Adipocyte (in vitro differentiated cells): ENCODE measurements around the gene EFNB2.

Source experiments
- DNase-seq: peaks from one replicate; pipeline ENCODE4 v3.0.0-alpha.2; 2015; ENCODE audit warnings: low read depth
- H3K27me3 ChIP-seq: replicated peaks from 2 replicates; pipeline ENCODE4 v1.7.0; 2013; ENCODE audit warnings: mild to moderate bottlenecking, low read length, moderate library complexity; ENCODE audit not compliant: control insufficient read depth, insufficient read depth
- H3K36me3 ChIP-seq: 2 replicates; pipeline ENCODE4 v1.7.0; 2013; ENCODE audit warnings: low read length, mild to moderate bottlenecking, moderate library complexity; ENCODE audit not compliant: control insufficient read depth, insufficient read depth, severe bottlenecking
- H3K4me1 ChIP-seq: 2 replicates; pipeline ENCODE4 v1.7.0; 2013; ENCODE audit warnings: mild to moderate bottlenecking, low read length, moderate library complexity; ENCODE audit not compliant: control insufficient read depth, insufficient read depth
- H3K4me3 ChIP-seq: 2 replicates; pipeline ENCODE4 v1.7.0; 2013; ENCODE audit warnings: mild to moderate bottlenecking, low read length, moderate library complexity
- H3K9ac ChIP-seq: 2 replicates; pipeline ENCODE4 v1.7.0; 2013; ENCODE audit warnings: mild to moderate bottlenecking, low read length, moderate library complexity
- H3K9me3 ChIP-seq: 2 replicates; pipeline ENCODE4 v1.7.0; 2013; ENCODE audit warnings: mild to moderate bottlenecking, low read length, moderate library complexity; ENCODE audit not compliant: control insufficient read depth

The EFNB2 gene

GRCh38 chr13:106530980-106531481, 4.4 kb downstream of the EFNB2 start:
- Histone ChIP-seq H3K9ac (no peak overlapping the region), H3K4me1 (peaks cover 8% of the 10 kb centered on the region), H3K4me3 (no peak overlapping the region), H3K9me3 (no peaks in the 10 kb centered on the region), H3K27me3 (no peaks in the 10 kb centered on the region), H3K36me3 (no peaks in the 10 kb centered on the region)
- DNase-seq = no peak

GRCh38 chr13:106530171-106530851, 5.2 kb downstream of the EFNB2 start:
- no peak overlapping the region for H3K4me3 ChIP-seq
- no peaks in the 10 kb centered on the region for H3K27me3 ChIP-seq
- H3K9ac ChIP-seq = no peak overlapping the region
- peaks cover 8% of the 10 kb centered on the region for H3K4me1 ChIP-seq
- no peaks in the 10 kb centered on the region for H3K9me3 ChIP-seq
- DNase-seq = no peak
- no peaks in the 10 kb centered on the region for H3K36me3 ChIP-seq

- Histone ChIP-seq H3K9me3 (no peaks in the 10 kb centered on the region), H3K4me3 (no peak overlapping the region), H3K27me3 (no peaks in the 10 kb centered on the region), H3K36me3 (no peaks in the 10 kb centered on the region), H3K9ac (no peak overlapping the region), H3K4me1 (peaks cover 8% of the 10 kb centered on the region)
- DNase-seq = no peak
These were observed 5.9 kb downstream of the EFNB2 start for GRCh38 chr13:106529415-106530170.

GRCh38 chr13:106528718-106529414, 6.6 kb downstream of the EFNB2 start:
- H3K9me3 ChIP-seq = no peaks in the 10 kb centered on the region

GRCh38 chr13:106527826-106528225, 7.6 kb downstream of the EFNB2 start:
- Histone ChIP-seq H3K4me1 (no peaks in the 10 kb centered on the region), H3K36me3 (no peaks in the 10 kb centered on the region), H3K9me3 (no peaks in the 10 kb centered on the region), H3K9ac (no peak overlapping the region), H3K4me3 (no peak overlapping the region), H3K27me3 (no peaks in the 10 kb centered on the region)
- no peak for DNase-seq

More at GRCh38 chr13:106528718-106529414, 6.6 kb downstream of the EFNB2 start:
- H3K36me3 ChIP-seq = no peaks in the 10 kb centered on the region
- no peak for DNase-seq
- no peak overlapping the region for H3K4me3 ChIP-seq
- H3K4me1 ChIP-seq = peaks cover 7% of the 10 kb centered on the region
- no peak overlapping the region for H3K9ac ChIP-seq
- no peaks in the 10 kb centered on the region for H3K27me3 ChIP-seq

GRCh38 chr13:106527445-106527801, 8.0 kb downstream of the EFNB2 start:
- DNase-seq = peak; percentile 42
- Histone ChIP-seq H3K27me3 (no peaks in the 10 kb centered on the region), H3K4me3 (no peak overlapping the region), H3K9me3 (no peaks in the 10 kb centered on the region), H3K4me1 (no peaks in the 10 kb centered on the region), H3K36me3 (no peaks in the 10 kb centered on the region), H3K9ac (no peak overlapping the region)

- no peaks in the 10 kb centered on the region for H3K4me1 ChIP-seq
- no peak overlapping the region for H3K4me3 ChIP-seq
- H3K9me3 ChIP-seq = no peaks in the 10 kb centered on the region
- DNase-seq = no peak
- H3K36me3 ChIP-seq = no peaks in the 10 kb centered on the region
- H3K9ac ChIP-seq = no peak overlapping the region
- H3K27me3 ChIP-seq = no peaks in the 10 kb centered on the region
These were observed 8.6 kb downstream of the EFNB2 start for GRCh38 chr13:106526738-106527444.

- Histone ChIP-seq H3K9ac (no peak overlapping the region), H3K36me3 (no peaks in the 10 kb centered on the region), H3K4me1 (no peaks in the 10 kb centered on the region), H3K27me3 (no peaks in the 10 kb centered on the region), H3K9me3 (no peaks in the 10 kb centered on the region), H3K4me3 (no peak overlapping the region)
- DNase-seq = no peak
These were observed 9.6 kb downstream of the EFNB2 start for GRCh38 chr13:106525865-106526264.

- H3K4me3 ChIP-seq = no peak overlapping the region
- H3K9ac ChIP-seq = no peak overlapping the region
- H3K36me3 ChIP-seq = no peaks in the 10 kb centered on the region
- H3K27me3 ChIP-seq = no peaks in the 10 kb centered on the region
- no peak for DNase-seq
- no peaks in the 10 kb centered on the region for H3K4me1 ChIP-seq
- no peaks in the 10 kb centered on the region for H3K9me3 ChIP-seq
These were observed 11.4 kb downstream of the EFNB2 start for GRCh38 chr13:106524108-106524507.

- Histone ChIP-seq H3K9me3 (no peaks in the 10 kb centered on the region), H3K36me3 (no peaks in the 10 kb centered on the region), H3K4me3 (no peak overlapping the region), H3K4me1 (no peaks in the 10 kb centered on the region), H3K27me3 (no peaks in the 10 kb centered on the region), H3K9ac (no peak overlapping the region)
- DNase-seq = no peak
These were observed 11.9 kb downstream of the EFNB2 start for GRCh38 chr13:106523576-106523975.
